Measurements from ENCODE around the gene TMOD1.

Gene TMOD1

GRCh38 chr9:97632985-97633858, 131.8 kb downstream of the TMOD1 start, which contains the start of the genes NCBP1 and TSTD2:
Gene NCBP1 (plus strand): TSS chr9:97633821. CDS start chr9:97633882, 61 bp downstream.
Gene TSTD2 (minus strand): TSS chr9:97633368. CDS start chr9:97627562, 5,806 bp downstream.
- H3K27ac ChIP-seq (ENCODE audit: low read length): peak within 1 kb of the TSS; percentile 77
- H3K36me3 ChIP-seq (ENCODE audit: insufficient read depth, low read length): peaks cover 14% of the 10 kb centered on the region
- H2AFZ ChIP-seq (ENCODE audit: low read depth, low read length): peak within 1 kb of the TSS; percentile 95
- ATAC-seq (ENCODE audit: insufficient read depth, low read depth) (peak; percentile 89), DNase-seq (peak; percentile 94)
- peak within 1 kb of the TSS; percentile 75 to 99 for H3K4me3 ChIP-seq (ENCODE audit: low read depth in 1 of 2, low read length in 2 of 2)
- peaks cover 41% of the 10 kb centered on the region for H4K20me1 ChIP-seq (ENCODE audit: insufficient read depth, low read length)
- H3K79me2 ChIP-seq (ENCODE audit: insufficient read depth, low read length): peaks cover 91% of the 10 kb centered on the region
- TF ChIP-seq EZH2 (IDR thresholded peaks at IDR 0.05; ENCODE audit: borderline replicate concordance, low read depth, low read length, severe bottlenecking): no peak
- TF ChIP-seq, protein P1, sequence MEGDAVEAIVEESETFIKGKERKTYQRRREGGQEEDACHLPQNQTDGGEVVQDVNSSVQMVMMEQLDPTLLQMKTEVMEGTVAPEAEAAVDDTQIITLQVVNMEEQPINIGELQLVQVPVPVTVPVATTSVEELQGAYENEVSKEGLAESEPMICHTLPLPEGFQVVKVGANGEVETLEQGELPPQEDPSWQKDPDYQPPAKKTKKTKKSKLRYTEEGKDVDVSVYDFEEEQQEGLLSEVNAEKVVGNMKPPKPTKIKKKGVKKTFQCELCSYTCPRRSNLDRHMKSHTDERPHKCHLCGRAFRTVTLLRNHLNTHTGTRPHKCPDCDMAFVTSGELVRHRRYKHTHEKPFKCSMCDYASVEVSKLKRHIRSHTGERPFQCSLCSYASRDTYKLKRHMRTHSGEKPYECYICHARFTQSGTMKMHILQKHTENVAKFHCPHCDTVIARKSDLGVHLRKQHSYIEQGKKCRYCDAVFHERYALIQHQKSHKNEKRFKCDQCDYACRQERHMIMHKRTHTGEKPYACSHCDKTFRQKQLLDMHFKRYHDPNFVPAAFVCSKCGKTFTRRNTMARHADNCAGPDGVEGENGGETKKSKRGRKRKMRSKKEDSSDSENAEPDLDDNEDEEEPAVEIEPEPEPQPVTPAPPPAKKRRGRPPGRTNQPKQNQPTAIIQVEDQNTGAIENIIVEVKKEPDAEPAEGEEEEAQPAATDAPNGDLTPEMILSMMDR (IDR thresholded peaks at IDR 0.05; ENCODE audit: borderline replicate concordance, extremely low read depth, low read length, poor library complexity, severe bottlenecking): peak; percentile 17
- peaks cover 50% of the 10 kb centered on the region for H3K4me1 ChIP-seq (ENCODE audit: insufficient read depth, low read length)
- no peaks in the 10 kb centered on the region for H3K9me3 ChIP-seq (ENCODE audit: insufficient read depth, low read length, severe bottlenecking)
- no peaks in the 10 kb centered on the region for H3K27me3 ChIP-seq (ENCODE audit: insufficient read depth, low read length, poor library complexity)
- peak within 1 kb of the TSS; percentile 99 for H3K9ac ChIP-seq (ENCODE audit: low read depth, low read length)
- H3K4me2 ChIP-seq (ENCODE audit: insufficient read depth, low read length): peak within 1 kb of the TSS; percentile 82

- peak overlapping the region; percentile 95 for H2AFZ ChIP-seq (ENCODE audit: low read depth, low read length)
- no peak for TF ChIP-seq EZH2 (IDR thresholded peaks at IDR 0.05; ENCODE audit: borderline replicate concordance, low read depth, low read length, severe bottlenecking)
- TF ChIP-seq, protein P1 (IDR thresholded peaks at IDR 0.05; ENCODE audit: borderline replicate concordance, extremely low read depth, low read length, poor library complexity, severe bottlenecking): no peak
- H3K27me3 ChIP-seq (ENCODE audit: insufficient read depth, low read length, poor library complexity): no peaks in the 10 kb centered on the region
- peak overlapping the region; percentile 82 for H3K4me2 ChIP-seq (ENCODE audit: insufficient read depth, low read length)
- no peak for DNase-seq
- H3K36me3 ChIP-seq (ENCODE audit: insufficient read depth, low read length): peaks cover 16% of the 10 kb centered on the region
- H3K4me1 ChIP-seq (ENCODE audit: insufficient read depth, low read length): peaks cover 58% of the 10 kb centered on the region
- H3K79me2 ChIP-seq (ENCODE audit: insufficient read depth, low read length): peaks cover 92% of the 10 kb centered on the region
- peak overlapping the region; percentile 75 to 99 for H3K4me3 ChIP-seq (ENCODE audit: low read depth in 1 of 2, low read length in 2 of 2)
- H4K20me1 ChIP-seq (ENCODE audit: insufficient read depth, low read length): peaks cover 44% of the 10 kb centered on the region
- H3K9me3 ChIP-seq (ENCODE audit: insufficient read depth, low read length, severe bottlenecking): no peaks in the 10 kb centered on the region
- no peak for ATAC-seq (ENCODE audit: insufficient read depth, low read depth)
- peak overlapping the region; percentile 77 for H3K27ac ChIP-seq (ENCODE audit: low read length)
- peak overlapping the region; percentile 99 for H3K9ac ChIP-seq (ENCODE audit: low read depth, low read length)
These were observed 132.5 kb downstream of the TMOD1 start for GRCh38 chr9:97633859-97634490.

DNA sequence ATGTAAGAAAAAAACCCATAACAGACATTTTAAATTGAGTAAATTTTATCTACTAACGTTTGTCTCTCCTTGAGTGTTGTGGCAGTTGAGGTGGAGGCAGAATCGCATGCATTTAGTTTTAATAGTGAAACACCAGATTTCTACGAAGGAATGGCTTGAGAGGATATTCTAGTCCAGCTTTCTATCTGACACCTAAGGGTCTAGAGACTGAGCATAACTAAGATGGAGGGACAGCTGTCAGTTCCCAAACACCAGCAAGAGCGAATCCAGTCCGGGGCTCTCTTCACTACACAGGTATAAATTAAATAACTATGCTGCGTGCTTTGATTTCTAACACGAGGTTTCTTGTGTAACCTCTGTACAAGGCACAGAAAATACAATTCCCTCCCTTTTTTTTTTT, 133.6 kb downstream of the TMOD1 start:
- Histone ChIP-seq H3K9ac (ENCODE audit: low read depth, low read length) (peak overlapping the region; percentile 99), H3K36me3 (ENCODE audit: insufficient read depth, low read length) (peaks cover 17% of the 10 kb centered on the region), H3K79me2 (ENCODE audit: insufficient read depth, low read length) (peaks cover 92% of the 10 kb centered on the region), H3K27me3 (ENCODE audit: insufficient read depth, low read length, poor library complexity) (no peaks in the 10 kb centered on the region), H3K27ac (ENCODE audit: low read length) (peak overlapping the region; percentile 77), H3K9me3 (ENCODE audit: insufficient read depth, low read length, severe bottlenecking) (no peaks in the 10 kb centered on the region), H2AFZ (ENCODE audit: low read depth, low read length) (no peak overlapping the region), H3K4me2 (ENCODE audit: insufficient read depth, low read length) (peak overlapping the region; percentile 82), H4K20me1 (ENCODE audit: insufficient read depth, low read length) (peaks cover 44% of the 10 kb centered on the region), H3K4me1 (ENCODE audit: insufficient read depth, low read length) (peaks cover 59% of the 10 kb centered on the region), H3K4me3 (ENCODE audit: low read depth in 1 of 2, low read length in 2 of 2) (peak overlapping the region; percentile 75 to 99)
- ATAC-seq (ENCODE audit: insufficient read depth, low read depth) (no peak), DNase-seq (no peak)
- TF ChIP-seq, protein P1 (IDR thresholded peaks at IDR 0.05; ENCODE audit: borderline replicate concordance, extremely low read depth, low read length, poor library complexity, severe bottlenecking): no peak
- no peak for TF ChIP-seq EZH2 (IDR thresholded peaks at IDR 0.05; ENCODE audit: borderline replicate concordance, low read depth, low read length, severe bottlenecking)
